MV-4-11 (cell line): ENCODE data around the gene C2orf76.
A peak's percentile ranks its signal among the peaks of the same experiment; 100 is the strongest.
"Not testable (repeated sequence)": the region's sequence is repeated elsewhere in the genome, so short reads cannot be mapped to it uniquely, and the experiment has no call there.

Experiments used
- DNase-seq: peaks from one replicate; lab custom pipeline; 2025; lab: John Stamatoyannopoulos, UW

C2orf76 gene

GRCh38 chr2:119377294-119377992 is 10.8 kb upstream of the C2orf76 start:
- peak; percentile 94 for DNase-seq

DNA sequence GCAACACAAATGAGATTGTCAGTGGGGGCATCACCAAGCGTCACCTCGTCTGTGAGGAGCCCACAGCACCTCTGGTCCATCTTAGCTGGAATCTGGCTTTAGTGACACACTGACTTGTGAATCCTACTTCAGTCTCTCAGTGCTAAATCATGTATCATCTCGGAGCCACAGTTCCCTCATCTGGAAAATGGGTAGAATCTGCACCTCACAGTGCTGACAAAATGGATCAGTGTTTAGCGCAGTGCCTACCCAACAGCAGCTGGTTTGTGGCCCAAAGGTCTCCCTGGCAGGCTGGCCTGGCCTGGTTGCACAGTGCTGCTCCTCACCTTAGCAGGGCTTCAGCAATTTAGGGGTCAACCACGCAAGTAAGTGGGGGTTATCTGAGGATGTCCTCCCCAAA is 10.2 kb upstream of the C2orf76 start:
- DNase-seq: no peak

GRCh38 chr2:119376406-119376805 is 9.8 kb upstream of the C2orf76 start:
- DNase-seq: not testable (repeated sequence)

DNA sequence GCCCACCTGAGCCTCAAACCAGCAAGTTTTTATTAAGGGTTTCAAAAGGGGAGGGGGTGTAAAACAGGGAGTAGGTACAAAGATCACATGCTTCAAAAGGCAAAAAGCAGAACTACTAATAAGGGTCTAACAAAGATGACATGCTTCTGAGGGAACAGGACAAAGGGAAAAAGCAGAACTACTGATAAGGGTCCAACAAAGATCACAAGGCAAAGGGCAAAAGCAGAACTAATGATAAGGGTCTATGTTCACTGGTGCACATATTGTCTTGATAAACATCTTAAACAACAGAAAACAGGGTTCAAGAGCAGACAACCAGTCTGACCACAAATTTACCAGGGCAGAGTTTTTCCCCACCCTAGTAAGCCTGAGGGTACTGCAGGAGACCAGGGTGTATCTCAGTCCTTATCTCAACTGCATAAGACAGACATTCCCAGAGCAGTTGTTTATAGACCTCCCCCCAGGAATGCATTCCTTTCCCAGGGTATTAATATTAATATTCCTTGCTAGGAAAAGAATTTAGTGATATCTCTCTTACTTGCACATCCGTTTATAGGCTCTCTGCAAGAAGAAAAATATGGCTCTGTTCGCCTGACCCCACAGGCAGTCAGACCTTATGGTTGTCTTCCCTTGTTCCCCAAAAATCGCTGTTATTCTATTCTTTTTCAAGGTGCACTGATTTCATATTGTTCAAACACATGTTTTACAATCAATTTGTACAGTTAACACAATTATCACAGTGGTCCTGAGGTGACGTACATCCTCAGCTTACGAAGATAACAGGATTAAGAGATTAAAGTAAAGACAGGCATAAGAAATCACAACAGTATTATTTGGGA is 7.5 kb upstream of the C2orf76 start:
- DNase-seq: peak; percentile 66

- no peak for DNase-seq
Observed at GRCh38 chr2:119372778-119373568, 6.3 kb upstream of the C2orf76 start.

- DNase-seq: no peak
Observed at GRCh38 chr2:119371111-119371510, 4.5 kb upstream of the C2orf76 start.

DNA sequence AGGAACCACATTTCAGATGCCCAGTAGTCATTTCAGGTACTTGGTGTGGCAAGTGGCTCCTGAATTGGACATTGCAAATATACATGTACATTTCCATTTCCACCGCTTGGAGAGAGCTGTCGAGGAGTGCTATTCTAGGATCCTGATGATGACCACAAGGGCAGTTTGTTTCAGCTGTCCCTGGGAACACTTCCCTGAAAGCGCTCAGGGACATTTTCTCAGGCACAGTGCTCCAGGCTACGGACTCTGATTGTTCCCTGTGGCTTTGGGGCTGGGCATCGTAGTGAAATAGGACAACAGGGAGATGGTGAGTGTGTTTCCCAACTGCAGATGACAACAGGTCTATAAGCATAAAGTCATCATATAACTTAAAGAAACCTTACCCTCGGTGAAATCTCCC is 3.2 kb upstream of the C2orf76 start:
- DNase-seq: no peak

GRCh38 chr2:119367472-119368099 is 952 bp upstream of the C2orf76 start:
- no peak for DNase-seq

GRCh38 chr2:119366161-119366648 is 429 bp downstream of the C2orf76 start:
- no peak for DNase-seq

DNA sequence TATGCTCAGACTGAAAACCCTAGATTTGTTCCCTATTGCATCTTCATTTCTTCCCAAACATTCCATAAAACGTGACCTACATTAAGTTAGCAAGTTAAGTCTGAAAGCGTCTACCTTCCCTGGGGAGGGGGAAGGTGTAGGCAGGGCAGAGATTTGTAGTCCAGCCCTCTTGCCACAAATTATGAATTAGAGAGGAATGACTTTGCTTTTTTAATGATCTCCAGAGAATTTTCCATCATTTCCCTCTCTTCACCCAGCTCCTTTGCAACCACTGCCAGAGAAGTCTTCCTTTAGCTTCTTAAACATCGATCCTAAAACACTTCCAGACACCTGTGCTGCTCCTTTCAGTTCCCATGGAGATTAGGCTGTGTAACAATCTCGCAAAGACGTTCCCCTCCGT is 1.2 kb downstream of the C2orf76 start:
- no peak for DNase-seq

GRCh38 chr2:119364798-119365197 is 1.8 kb downstream of the C2orf76 start:
- DNase-seq: no peak

- DNase-seq: no peak
Observed at GRCh38 chr2:119360423-119360966, 6.1 kb downstream of the C2orf76 start.

- peak; percentile 38 for DNase-seq
Observed at GRCh38 chr2:119359774-119360173, 6.9 kb downstream of the C2orf76 start.

- DNase-seq: no peak
Observed at GRCh38 chr2:119354860-119355259, 11.8 kb downstream of the C2orf76 start.

GRCh38 chr2:119352357-119352756 is 14.3 kb downstream of the C2orf76 start:
- peak; percentile 92 for DNase-seq

DNA sequence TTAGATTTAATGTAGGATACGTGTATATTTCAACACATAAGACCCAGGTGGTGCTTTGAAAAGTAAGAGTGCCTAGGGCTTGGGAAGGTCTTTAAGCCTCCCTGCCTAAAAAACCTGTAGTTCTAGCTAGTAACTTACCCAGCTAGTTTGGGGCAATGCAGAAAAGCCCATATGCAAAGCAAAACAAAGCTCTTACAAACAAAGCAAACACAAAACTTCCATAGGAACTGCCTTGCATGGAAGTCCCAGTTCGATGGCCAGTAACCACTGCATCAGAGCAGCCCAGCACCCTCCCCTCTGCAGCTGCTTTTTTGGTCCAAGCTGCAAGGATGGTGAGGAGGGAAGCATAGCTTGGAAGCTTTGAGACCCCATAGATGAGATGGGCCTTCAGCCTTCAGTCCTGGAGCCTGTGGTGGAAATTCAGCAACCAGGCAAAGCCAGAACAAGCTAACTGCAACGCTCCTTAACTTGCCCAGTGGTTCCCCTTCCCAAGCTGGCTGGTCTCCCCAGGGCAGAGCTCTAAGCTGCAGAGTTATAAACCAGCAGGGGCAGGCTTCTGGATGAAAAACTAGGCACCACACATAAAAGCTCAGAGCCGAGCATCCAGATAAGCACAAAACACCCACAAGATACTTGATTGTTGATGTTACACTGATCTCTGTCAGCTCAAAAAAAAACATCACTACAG is 16.2 kb downstream of the C2orf76 start:
- peak; percentile 26 for DNase-seq

DNA sequence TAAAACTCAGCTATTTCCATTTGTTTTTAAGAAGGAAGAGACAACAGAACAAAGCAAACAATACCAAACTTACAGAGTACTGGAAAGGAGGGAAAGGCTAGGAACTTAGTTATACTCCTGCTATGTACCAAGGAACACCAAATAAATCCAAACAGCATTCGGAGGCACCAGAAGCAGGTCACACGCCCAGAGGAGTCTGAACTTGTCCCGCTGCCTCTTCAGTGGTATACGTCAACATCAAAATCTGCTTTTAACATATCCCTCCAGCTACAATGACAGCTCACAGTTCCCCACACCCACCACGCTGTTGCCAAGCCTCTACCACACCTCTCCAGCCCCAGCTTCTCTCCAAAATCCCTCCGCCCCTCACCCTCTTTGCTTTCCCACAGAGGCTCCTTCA is 17.3 kb downstream of the C2orf76 start:
- no peak for DNase-seq

DNA sequence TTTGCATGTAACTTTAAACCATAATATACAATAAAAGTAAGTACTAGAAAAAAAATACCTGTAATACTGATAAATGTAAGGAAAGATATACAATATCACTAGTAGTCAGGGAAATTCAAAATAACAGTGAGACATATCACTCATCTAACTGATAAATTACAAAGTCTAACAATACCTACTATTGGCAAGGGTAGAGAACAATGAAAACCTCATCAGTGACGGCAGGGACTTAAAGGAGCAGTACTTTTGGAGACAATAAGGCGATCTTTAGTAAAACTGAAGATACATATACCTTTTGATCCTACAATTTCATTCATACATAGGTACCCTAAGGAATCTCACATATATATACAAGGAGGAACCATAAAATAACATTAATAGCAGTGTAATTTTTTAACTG is 24.9 kb downstream of the C2orf76 start:
- DNase-seq: no peak

- no peak for DNase-seq
Observed at GRCh38 chr2:119339562-119339923, 27.1 kb downstream of the C2orf76 start.

DNA sequence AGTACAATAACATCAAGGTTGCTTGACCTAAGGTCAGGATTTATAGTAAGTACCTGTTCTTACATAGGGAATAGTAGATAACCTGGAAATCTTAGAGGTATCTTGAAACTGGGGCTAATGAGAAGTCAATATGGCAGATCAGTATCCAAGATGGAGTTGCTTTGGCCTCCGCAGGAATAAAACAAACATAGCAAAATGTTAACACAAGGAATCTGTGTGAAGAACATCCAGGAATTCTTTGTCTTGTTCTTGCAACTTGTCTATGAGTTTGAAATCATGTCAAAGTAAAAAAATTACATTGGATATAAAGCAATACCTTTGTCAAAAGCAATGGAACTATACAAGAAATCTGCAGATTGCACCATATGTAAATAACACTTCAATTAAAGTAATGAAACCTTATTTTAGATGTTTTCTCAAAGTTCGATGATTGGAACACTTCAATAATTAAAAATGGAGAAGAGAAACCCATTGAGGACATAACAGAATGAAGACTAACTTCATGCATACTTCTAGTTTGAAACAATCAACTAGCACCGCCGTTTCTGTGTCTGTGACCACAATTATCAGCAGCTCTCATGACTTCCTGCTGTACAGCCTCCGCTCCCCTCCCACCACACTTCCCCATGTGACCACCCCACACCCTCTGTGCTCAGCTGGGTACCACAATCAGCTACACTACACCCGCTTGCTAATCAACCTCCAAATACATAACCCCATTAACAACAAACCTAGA is 27.6 kb downstream of the C2orf76 start:
- DNase-seq: peak; percentile 82
